Thoracic aorta (tissue), 2 donors: ENCODE results near the gene DES. TPM values are rescaled to one million over a fixed set of nuclear protein-coding genes. Genes with fewer than 3 reads are reported as not detected.
A peak's percentile ranks its signal among the peaks of the same experiment; 100 is the strongest.

Experiments
- ATAC-seq: fragments of 150-250 bp; one replicate; pipeline ENCODE4 v1.8.0; 2017; ENCODE audit warnings: low read depth; ENCODE audit not compliant: insufficient number of reproducible peaks, low FRiP score
- DNase-seq: peaks from one replicate; pipeline ENCODE4 v3.0.0-alpha.2; 2020; ENCODE audit warnings: low spot score
- H3K27ac ChIP-seq, 2 donors: fragments of 200-600 bp; sonication (generic); 1 replicate in 1 of 2; 2 replicates in 1 of 2; pipeline ENCODE4 v1.5.1; 2016; ENCODE audit warnings: mild to moderate bottlenecking in 2 of 2, moderate library complexity in 2 of 2
- H3K27me3 ChIP-seq: fragments of 200-600 bp; sonication (generic); replicated peaks from 2 replicates; pipeline ENCODE4 v1.6.0; 2016; ENCODE audit warnings: mild to moderate bottlenecking; ENCODE audit not compliant: insufficient read depth
- H3K36me3 ChIP-seq: fragments of 200-600 bp; sonication (generic); one replicate; pipeline ENCODE4 v1.5.1; 2016
- H3K4me1 ChIP-seq, 2 donors: fragments of 200-600 bp; sonication (generic); 1 replicate in 1 of 2; 2 replicates in 1 of 2; pipeline versions ENCODE4 v1.5.1 to v1.6.0; 2016; ENCODE audit warnings: low read depth in 2 of 2, mild to moderate bottlenecking in 1 of 2; ENCODE audit not compliant: control insufficient read depth in 1 of 2
- H3K4me3 ChIP-seq: fragments of 200-600 bp; sonication (generic); 2 replicates; pipeline ENCODE4 v1.5.1; 2016; ENCODE audit warnings: mild to moderate bottlenecking
- H3K9me3 ChIP-seq: fragments of 200-600 bp; sonication (generic); 2 replicates; pipeline ENCODE4 v1.5.1; 2016
- total RNA-seq, 2 donors: library from RNA; depleted of rRNA; stranded (reverse); fragments of >200 nt; gene quantifications; one replicate each; pipeline versions ENCODE4 v1.1.0 to v1.2.3, GENCODE V29; 2016
- TF ChIP-seq, protein P1 (sequence below): fragments of 200-600 bp; sonication (generic); IDR thresholded peaks from one replicate; pipeline ENCODE4 v1.5.1; 2019; ENCODE audit warnings: antibody characterized with exemption

DES gene
- total RNA-seq, 2 donors from 2014 or later: 146 to 302 TPM

DNA sequence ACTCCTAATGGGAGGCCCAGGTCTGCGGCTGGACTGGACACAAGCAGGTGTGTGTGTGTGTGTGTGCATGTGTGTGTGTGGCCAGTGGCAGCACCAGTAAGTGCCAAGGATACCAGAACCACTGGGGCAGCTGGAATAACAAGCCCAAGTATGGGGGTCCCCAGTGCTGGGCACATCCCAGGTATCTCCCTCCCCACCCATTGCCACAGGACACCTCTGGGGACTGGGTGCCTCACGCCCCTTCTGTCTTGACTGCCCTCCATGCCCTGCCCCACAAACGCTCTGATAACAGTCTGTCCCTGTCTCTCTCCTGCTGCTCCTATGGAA, 25.5 kb downstream of the DES start:
- peak overlapping the region; percentile 99 for H3K27ac ChIP-seq
- TF ChIP-seq, protein P1, sequence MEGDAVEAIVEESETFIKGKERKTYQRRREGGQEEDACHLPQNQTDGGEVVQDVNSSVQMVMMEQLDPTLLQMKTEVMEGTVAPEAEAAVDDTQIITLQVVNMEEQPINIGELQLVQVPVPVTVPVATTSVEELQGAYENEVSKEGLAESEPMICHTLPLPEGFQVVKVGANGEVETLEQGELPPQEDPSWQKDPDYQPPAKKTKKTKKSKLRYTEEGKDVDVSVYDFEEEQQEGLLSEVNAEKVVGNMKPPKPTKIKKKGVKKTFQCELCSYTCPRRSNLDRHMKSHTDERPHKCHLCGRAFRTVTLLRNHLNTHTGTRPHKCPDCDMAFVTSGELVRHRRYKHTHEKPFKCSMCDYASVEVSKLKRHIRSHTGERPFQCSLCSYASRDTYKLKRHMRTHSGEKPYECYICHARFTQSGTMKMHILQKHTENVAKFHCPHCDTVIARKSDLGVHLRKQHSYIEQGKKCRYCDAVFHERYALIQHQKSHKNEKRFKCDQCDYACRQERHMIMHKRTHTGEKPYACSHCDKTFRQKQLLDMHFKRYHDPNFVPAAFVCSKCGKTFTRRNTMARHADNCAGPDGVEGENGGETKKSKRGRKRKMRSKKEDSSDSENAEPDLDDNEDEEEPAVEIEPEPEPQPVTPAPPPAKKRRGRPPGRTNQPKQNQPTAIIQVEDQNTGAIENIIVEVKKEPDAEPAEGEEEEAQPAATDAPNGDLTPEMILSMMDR: no peak
- H3K4me3 ChIP-seq: peak overlapping the region; percentile 79
- H3K4me1 ChIP-seq: peaks cover 34 to 86% of the 10 kb centered on the region in 2 donors
- no peaks in the 10 kb centered on the region for H3K9me3 ChIP-seq
- H3K36me3 ChIP-seq: peaks cover 14% of the 10 kb centered on the region
- DNase-seq (no peak), ATAC-seq (no peak)
- H3K27me3 ChIP-seq: no peaks in the 10 kb centered on the region

DNA sequence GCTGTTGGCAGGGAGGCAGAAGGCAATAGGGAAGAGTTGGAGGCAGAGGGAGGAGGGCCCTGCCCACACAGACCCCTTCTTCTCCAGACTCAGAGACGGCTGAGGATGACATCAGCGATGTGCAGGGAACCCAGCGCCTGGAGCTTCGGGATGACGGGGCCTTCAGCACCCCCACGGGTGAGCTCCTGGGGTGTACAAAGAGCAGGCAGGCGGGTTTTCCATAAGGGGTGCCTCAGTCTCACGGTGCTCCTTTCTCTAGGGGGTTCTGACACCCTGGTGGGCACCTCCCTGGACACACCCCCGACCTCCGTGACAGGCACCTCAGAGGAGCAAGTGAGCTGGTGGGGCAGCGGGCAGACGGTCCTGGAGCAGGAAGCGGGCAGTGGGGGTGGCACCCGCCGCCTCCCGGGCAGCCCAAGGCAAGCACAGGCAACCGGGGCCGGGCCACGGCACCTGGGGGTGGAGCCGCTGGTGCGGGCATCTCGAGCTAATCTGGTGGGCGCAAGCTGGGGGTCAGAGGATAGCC, 26.5 kb downstream of the DES start:
- Histone ChIP-seq H3K27me3 (no peaks in the 10 kb centered on the region), H3K4me1 (peaks cover 43 to 87% of the 10 kb centered on the region in 2 donors), H3K9me3 (no peaks in the 10 kb centered on the region), H3K36me3 (peaks cover 22% of the 10 kb centered on the region), H3K4me3 (peak overlapping the region; percentile 79), H3K27ac (peak overlapping the region; percentile 99)
- TF ChIP-seq, protein P1: no peak
- no peak for ATAC-seq
- DNase-seq: no peak

DNA sequence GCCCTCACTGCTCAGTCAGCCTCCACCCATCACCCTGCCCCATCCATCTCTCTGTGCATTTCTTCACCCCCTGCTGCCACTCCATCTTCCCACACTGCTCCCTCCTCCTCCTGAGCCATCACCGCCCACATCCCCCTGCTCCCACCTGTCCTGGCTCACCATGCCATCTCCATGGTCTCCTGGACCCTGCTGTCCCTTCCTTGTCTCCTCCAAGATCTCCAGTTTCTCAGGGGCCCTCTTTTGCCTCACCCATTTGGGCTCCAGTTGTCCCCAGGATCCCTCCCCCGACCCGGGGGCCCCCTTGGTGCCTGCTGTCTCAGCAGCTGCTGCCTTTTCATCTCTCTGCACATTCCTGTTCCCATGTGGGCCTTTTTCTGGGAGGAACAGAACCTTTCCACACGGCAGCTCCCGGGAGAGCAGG, 27.1 kb downstream of the DES start:
- DNase-seq (no peak), ATAC-seq (no peak)
- Histone ChIP-seq H3K4me1 (peaks cover 46 to 87% of the 10 kb centered on the region in 2 donors), H3K4me3 (peak overlapping the region; percentile 79), H3K27ac (peak overlapping the region; percentile 99), H3K27me3 (no peaks in the 10 kb centered on the region), H3K36me3 (peaks cover 28% of the 10 kb centered on the region), H3K9me3 (no peaks in the 10 kb centered on the region)
- TF ChIP-seq, protein P1: no peak

DNA sequence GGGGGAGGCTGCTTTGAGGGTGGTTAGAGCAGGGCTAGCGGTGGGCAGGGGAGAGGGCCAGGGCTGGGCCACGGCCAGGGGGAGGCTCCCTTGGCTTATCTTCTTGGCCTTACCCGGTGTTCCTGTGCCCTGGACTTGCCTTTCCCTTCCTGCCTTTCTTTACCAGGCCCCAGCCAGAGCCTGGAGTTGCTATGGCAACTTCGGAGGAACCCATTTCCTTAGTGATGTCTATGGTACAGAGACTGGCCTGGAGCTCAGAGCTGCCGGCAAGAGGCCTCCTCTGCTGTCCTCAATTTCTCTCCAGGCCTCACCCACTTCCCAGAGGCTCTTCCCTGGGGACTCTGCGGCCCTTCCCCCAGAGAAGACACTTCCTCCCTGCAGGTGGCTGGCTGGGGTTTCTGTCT, 27.9 kb downstream of the DES start:
- H3K27ac ChIP-seq: peak overlapping the region; percentile 99
- DNase-seq (peak; percentile 68), ATAC-seq (peak; percentile 70)
- TF ChIP-seq, protein P1: no peak
- H3K9me3 ChIP-seq: no peaks in the 10 kb centered on the region
- H3K4me3 ChIP-seq: peak overlapping the region; percentile 79
- no peaks in the 10 kb centered on the region for H3K27me3 ChIP-seq
- H3K36me3 ChIP-seq: peaks cover 36% of the 10 kb centered on the region
- peaks cover 45 to 89% of the 10 kb centered on the region in 2 donors for H3K4me1 ChIP-seq

DNA sequence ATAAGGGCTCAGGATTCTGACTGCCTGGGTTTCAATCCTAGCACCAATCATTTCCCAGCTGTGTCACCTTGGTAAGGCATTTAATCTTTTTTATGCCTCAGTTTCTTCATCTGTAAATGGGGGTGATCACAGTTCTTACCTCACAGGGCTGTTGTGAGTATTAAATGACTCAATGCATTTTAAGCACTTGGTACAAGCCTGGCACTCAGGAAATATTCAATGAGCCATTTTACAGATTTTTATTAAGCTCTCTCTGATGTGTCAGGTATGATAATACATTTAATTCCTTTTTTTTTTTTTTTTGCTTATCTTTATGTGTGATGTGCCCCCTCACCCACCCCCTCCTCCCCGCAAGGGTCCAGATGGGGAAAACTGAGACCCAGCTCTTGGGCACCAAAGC, 28.5 kb downstream of the DES start:
- no peaks in the 10 kb centered on the region for H3K9me3 ChIP-seq
- no peak for DNase-seq
- H3K27ac ChIP-seq: peak overlapping the region; percentile 99
- TF ChIP-seq, protein P1: no peak
- peaks cover 36% of the 10 kb centered on the region for H3K36me3 ChIP-seq
- no peak for ATAC-seq
- H3K27me3 ChIP-seq: no peaks in the 10 kb centered on the region
- peak overlapping the region; percentile 79 for H3K4me3 ChIP-seq
- peaks cover 47 to 89% of the 10 kb centered on the region in 2 donors for H3K4me1 ChIP-seq
